Left lung (tissue), 14 donors: ENCODE results near the gene SHBG. TPM values are rescaled to one million over a fixed set of nuclear protein-coding genes. Genes with fewer than 3 reads are reported as not detected.

Source experiments
- ATAC-seq: fragments of 200-7000 bp; cut with Tn5 transposase; one replicate; pipeline ENCODE4 v1.9.1; 2020; ENCODE audit warnings: moderate library complexity
- DNase-seq, 4 donors: peaks; one replicate each; pipeline ENCODE4 v3.0.0-alpha.2; 2013 to 2020
- H3K27ac ChIP-seq, 2 donors: fragments of 200-600 bp; sonication (generic) in 1 of 2; one replicate each; pipeline versions ENCODE4 v1.5.0 to v1.8.0; 2020 to 2021
- H3K27me3 ChIP-seq, 2 donors: fragments of 200-600 bp; sonication (generic) in 1 of 2; one replicate each; pipeline versions ENCODE4 v1.5.0 to v1.8.0; 2020 to 2021
- H3K36me3 ChIP-seq, 2 donors: fragments of 200-600 bp; sonication (generic) in 1 of 2; one replicate each; pipeline versions ENCODE4 v1.5.0 to v1.8.0; 2020 to 2021
- H3K4me1 ChIP-seq, 2 donors: fragments of 200-600 bp; one replicate each; pipeline ENCODE4 v1.8.0; 2021
- H3K4me3 ChIP-seq, 2 donors: fragments of 200-600 bp; sonication (generic) in 1 of 2; one replicate each; pipeline versions ENCODE4 v1.5.0 to v1.8.0; 2020 to 2021; ENCODE audit warnings: mild to moderate bottlenecking in 1 of 2
- H3K9me3 ChIP-seq, 2 donors: fragments of 200-600 bp; sonication (generic) in 1 of 2; one replicate each; pipeline versions ENCODE4 v1.5.0 to v1.8.0; 2020 to 2021
- intact Hi-C, 2 donors: fragments of 100-400 bp; cut with DNase I; formaldehyde crosslinking; loops; one replicate each; pipeline versions ENCODE4 v1.11.2 to v1.14.2; 2022
- long read RNA-seq, 12 donors: library from polyadenylated mRNA in 2 of 12; unstranded in 2 of 12; transcript quantifications; one replicate each; pipeline ENCODE4 v2.0.0 and lab custom pipeline, GENCODE V29; 2019 to 2026
- polyA plus RNA-seq, 6 donors: library from polyadenylated mRNA; unstranded; fragments of 120-200 nt; gene quantifications; one replicate each; pipeline ENCODE4 v1.2.1, GENCODE V29; 2013; ENCODE audit not compliant: insufficient read length in 6 of 6
- total RNA-seq, 2 donors: library from RNA; stranded (reverse); fragmentation: NEBNext Ultra II Directional; extraction: Animal tissue kit (Norgen Biotek cat#: 25700); gene quantifications; one replicate each; pipeline ENCODE4 v1.2.1, GENCODE V29; 2021
- TF ChIP-seq, protein P1 (sequence below), 2 donors: fragments of 200-600 bp; sonication (generic) in 1 of 2; IDR thresholded peaks; one replicate each; pipeline versions ENCODE4 v1.5.0 to v1.8.0; 2021; ENCODE audit warnings: antibody characterized with exemption in 2 of 2
- donor health status: DM: no; HTN: yes; CAD: no.
- donor health status: DM: no; HTN: no; CAD: no.

SHBG gene
- total RNA-seq (under 1 TPM in 1 of 2 donors, not detected in 1; 0.50 TPM), polyA plus RNA-seq (1 to 10 TPM in 5 of 6 donors, under 1 TPM in 1; 0.72 to 2.2 (median 1.3) TPM)
- long read RNA-seq, donor 1, partial matches to known transcripts, result 0 of 1 reads
- long read RNA-seq, donor 1, other reads (novel, unspliced or antisense), result 0 of 1 reads
- long read RNA-seq, donor 2, result 0 reads
- long read RNA-seq, donor 3, result 0 reads
- long read RNA-seq, donor 4, partial matches to known transcripts, result 0 of 1 reads
- long read RNA-seq, donor 4, other reads (novel, unspliced or antisense), result 1 of 1 reads
- long read RNA-seq, donor 5, result 0 reads
- long read RNA-seq, donor 6, result 0 reads
- long read RNA-seq, donor 7, result 0 reads
- long read RNA-seq, donor 8, partial matches to known transcripts, result 68 of 141 reads
- long read RNA-seq, donor 8, other reads (novel, unspliced or antisense), result 73 of 141 reads
- long read RNA-seq, donor 9, result 0 reads
- long read RNA-seq, donor 10, result 0 reads
- long read RNA-seq, donor 11, result 0 reads
- long read RNA-seq, donor 12, partial matches to known transcripts, result 133 of 209 reads
- long read RNA-seq, donor 12, other reads (novel, unspliced or antisense), result 76 of 209 reads

DNA sequence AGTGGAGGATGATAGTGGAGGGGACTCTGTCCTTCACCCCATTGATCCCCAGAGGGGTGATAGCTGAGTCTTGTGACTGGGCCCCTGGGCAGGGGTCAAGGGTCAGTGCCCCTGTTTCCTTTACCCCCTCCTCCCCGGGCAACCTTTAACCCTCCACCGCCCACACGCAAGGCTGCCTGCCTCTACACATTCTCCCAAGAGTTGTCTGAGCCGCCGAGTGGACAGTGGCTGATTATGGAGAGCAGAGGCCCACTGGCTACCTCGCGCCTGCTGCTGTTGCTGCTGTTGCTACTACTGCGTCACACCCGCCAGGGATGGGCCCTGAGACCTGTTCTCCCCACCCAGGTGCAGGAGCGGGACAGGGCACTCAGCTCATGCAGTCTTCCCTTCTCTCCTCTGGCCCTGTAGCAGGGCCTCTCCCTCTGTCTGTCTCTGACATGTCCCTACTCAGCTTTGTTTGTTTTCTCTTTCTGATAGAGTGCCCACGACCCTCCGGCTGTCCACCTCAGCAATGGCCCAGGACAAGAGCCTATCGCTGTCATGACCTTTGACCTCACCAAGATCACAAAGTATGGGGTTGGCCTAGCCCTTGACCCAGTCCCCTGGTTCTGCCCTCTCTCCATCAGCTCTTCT lies at the start of gene SHBG:
Gene SHBG (plus strand): TSS at position 197 of the 633 bp plus-strand sequence. CDS start 38 bp downstream, at position 235.
- DNase-seq, result no peak
- TF ChIP-seq, protein P1, sequence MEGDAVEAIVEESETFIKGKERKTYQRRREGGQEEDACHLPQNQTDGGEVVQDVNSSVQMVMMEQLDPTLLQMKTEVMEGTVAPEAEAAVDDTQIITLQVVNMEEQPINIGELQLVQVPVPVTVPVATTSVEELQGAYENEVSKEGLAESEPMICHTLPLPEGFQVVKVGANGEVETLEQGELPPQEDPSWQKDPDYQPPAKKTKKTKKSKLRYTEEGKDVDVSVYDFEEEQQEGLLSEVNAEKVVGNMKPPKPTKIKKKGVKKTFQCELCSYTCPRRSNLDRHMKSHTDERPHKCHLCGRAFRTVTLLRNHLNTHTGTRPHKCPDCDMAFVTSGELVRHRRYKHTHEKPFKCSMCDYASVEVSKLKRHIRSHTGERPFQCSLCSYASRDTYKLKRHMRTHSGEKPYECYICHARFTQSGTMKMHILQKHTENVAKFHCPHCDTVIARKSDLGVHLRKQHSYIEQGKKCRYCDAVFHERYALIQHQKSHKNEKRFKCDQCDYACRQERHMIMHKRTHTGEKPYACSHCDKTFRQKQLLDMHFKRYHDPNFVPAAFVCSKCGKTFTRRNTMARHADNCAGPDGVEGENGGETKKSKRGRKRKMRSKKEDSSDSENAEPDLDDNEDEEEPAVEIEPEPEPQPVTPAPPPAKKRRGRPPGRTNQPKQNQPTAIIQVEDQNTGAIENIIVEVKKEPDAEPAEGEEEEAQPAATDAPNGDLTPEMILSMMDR (IDR thresholded peaks at IDR 0.05), result no peak
- no peak within 1 kb of the TSS for H3K27ac ChIP-seq
- ATAC-seq, result no peak
- no peaks in the 10 kb centered on the region for H3K9me3 ChIP-seq
- no peaks in the 10 kb centered on the region for H3K27me3 ChIP-seq
- H3K4me3 ChIP-seq, result no peak within 1 kb of the TSS
- no peaks in the 10 kb centered on the region for H3K36me3 ChIP-seq
- peaks cover 10 to 20% of the 10 kb centered on the region in 2 donors for H3K4me1 ChIP-seq
- intact Hi-C loops, result loop anchor here in 1 of 2 donors (10.0 kb wide), 1 partner anchor 55 kb away; the partner anchor contains the start of genes TP53 and WRAP53

DNA sequence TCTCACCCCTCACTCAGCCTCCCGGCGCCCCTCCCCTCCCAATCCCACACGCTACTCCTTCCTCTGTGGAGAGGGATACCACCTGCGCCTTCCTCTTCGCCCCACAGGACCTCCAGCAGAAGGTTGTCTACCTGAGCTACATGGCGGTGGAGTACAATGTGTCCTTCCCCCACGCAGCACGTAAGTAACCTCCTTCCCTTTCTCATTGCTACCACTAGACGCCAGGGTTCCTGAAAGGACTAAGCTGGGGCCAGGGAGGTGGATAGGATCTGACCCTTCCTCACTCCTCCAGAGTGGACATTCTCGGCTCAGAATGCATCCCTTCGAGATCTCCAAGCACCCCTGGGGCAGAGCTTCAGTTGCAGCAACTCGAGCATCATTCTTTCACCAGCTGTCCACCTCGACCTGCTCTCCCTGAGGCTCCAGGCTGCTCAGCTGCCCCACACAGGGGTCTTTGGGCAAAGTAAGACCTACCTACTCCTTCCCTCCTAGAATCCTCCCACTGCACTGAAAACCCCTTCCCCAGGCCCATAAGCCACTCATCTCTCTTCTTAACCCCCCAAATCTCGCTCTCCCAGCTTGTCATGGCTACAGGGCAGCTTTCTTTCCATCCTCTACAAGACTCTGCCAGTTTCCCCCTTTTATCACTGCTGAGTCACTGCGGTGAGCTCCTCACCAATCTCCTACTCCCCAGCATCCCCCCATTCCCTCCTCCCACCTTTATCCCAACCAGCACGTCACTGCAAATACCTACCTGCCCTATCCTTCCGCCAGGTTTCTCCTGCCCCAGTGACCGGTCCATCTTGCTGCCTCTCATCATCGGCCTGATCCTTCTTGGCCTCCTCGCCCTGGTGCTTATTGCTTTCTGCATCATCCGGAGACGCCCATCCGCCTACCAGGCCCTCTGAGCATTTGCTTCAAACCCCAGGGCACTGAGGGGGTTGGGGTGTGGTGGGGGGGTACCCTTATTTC lies 49.0 kb upstream of the SHBG start:
- peaks cover 0 to 50% of the 10 kb centered on the region in 2 donors for H3K36me3 ChIP-seq
- H3K4me3 ChIP-seq, result peak overlapping the region in 1 of 2 donors; percentile 100

DNA sequence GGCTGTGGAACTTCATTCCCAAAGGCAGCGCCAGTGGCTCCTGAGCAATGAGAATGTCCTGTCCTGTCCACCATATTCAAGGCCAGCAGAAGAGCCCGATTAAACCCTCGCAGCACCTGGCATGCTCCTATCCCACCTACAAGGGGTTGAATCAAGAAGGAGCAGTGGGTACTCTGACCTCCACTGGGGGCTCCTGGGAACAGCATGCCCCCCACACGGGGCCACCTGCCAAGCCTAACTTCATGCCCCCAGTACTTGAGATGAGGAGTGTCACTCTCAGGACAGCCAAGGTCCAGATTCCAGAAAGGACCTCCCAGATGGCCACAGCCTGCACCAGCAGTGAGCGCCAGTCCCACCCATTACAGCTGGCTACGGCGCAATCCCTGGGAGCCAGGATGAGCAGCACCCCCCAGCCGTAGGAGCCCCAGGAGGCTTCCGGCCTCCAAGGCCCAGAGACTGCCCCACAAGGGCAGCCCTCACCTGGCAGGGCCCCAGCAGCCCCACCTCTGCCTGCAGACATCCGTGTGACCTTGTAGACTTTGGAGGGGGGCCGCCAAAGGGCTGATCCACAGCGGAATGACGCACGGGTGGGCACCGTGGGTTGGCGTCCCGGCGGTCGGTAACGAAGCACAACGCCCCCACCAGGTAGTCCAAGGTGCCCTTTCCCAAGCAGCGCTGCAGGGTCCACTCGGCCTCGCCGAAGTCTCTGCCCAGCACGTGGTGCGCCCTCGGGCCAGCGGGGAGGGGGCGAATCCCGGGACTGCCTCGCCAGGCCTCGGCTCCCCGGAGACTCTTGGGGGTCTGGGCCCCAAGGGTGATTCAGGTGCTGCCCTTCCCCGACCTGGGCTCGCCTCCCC lies 47.3 kb upstream of the SHBG start:
- Histone ChIP-seq H3K27ac (peak overlapping the region; percentile 97 to 98), H3K9me3 (no peaks in the 10 kb centered on the region), H3K4me3 (peak overlapping the region; percentile 60 to 100), H3K4me1 (peaks cover 23 to 76% of the 10 kb centered on the region in 2 donors), H3K27me3 (no peaks in the 10 kb centered on the region), H3K36me3 (peaks cover 0 to 46% of the 10 kb centered on the region in 2 donors)
- DNase-seq, result no peak
- no peak for ATAC-seq
- intact Hi-C loops, result no loop called here
- TF ChIP-seq, protein P1 (IDR thresholded peaks at IDR 0.05), result no peak

More for the DNA sequence above, 49.0 kb upstream of the SHBG start:
- intact Hi-C loops, result no loop called here
- H3K27ac ChIP-seq, result peak overlapping the region; percentile 84 to 98
- TF ChIP-seq, protein P1 (IDR thresholded peaks at IDR 0.05), result no peak
- ATAC-seq (no peak), DNase-seq (no peak)
- no peaks in the 10 kb centered on the region for H3K9me3 ChIP-seq
- no peaks in the 10 kb centered on the region for H3K27me3 ChIP-seq
- H3K4me1 ChIP-seq, result peaks cover 25 to 92% of the 10 kb centered on the region in 2 donors
